Neuron (in vitro differentiated cells): ENCODE measurements around the gene DNAJC5.

ENCODE experiments used
- H2AFZ ChIP-seq: one replicate; pipeline ENCODE4 v1.6.1; 2013; ENCODE audit warnings: low read depth, mild to moderate bottlenecking, inconsistent platforms, low read length, moderate library complexity
- H3K27me3 ChIP-seq: one replicate; pipeline ENCODE4 v1.6.1; 2013; ENCODE audit warnings: low read length; ENCODE audit not compliant: insufficient read depth
- H3K36me3 ChIP-seq: one replicate; pipeline ENCODE4 v1.6.1; 2013; ENCODE audit warnings: low read length; ENCODE audit not compliant: insufficient read depth
- H3K4me1 ChIP-seq: one replicate; pipeline ENCODE4 v1.6.1; 2013; ENCODE audit warnings: low read length; ENCODE audit not compliant: insufficient read depth
- H3K4me3 ChIP-seq: 2 replicates; pipeline ENCODE4 v1.5.1; 2013; ENCODE audit warnings: mild to moderate bottlenecking, low read length, moderate library complexity
- H3K9me3 ChIP-seq: one replicate; pipeline ENCODE4 v1.6.1; 2013; ENCODE audit warnings: low read length

Gene DNAJC5

DNA sequence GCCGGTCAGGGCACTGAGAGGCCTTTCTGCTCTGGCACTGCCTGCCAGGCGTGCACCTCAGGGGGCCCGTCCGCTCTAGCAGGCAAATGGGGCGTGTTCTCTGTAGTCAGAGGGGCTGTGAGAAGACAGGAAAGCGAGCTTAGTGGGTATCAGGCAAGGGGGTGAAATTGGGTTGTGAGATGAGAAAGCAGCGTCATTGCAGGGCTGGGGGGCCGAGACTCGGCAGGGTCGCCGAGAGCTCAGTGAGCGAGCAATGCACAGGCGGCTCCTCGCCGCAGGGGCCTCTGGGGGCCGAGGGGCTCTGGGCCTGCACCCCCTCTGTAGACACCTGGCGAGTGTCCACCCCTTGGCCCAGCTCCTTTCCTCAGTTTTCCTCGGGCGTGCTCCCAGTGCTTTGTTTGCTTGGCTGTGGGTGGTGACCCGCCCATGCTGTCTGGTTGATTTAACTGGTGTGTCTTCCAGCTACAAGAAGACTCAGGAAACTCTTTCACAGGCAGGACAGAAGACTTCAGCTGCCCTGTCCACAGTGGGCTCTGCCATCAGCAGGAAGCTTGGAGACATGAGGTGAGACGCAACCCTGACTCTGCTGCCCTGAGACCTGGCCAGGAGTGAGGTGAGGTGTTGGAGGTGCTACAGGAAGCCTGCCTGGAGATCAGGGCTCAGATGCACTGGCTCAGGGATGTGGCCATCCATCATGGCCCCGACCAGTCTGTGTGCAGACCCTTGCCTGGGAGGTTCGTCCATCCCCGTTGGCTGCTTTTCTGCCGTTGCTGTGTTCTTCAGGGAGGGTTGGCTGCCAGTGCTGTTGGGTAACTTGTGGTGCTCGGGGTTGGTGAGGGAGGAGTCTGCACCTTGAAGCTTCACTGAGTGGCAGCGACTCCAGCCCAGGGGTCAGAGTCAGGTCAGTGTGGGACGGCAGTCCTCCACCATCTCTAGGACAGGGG lies 12.4 kb upstream of the DNAJC5 start:
- no peaks in the 10 kb centered on the region for H3K27me3 ChIP-seq
- H3K9me3 ChIP-seq: no peaks in the 10 kb centered on the region
- no peak overlapping the region for H3K4me3 ChIP-seq
- H3K36me3 ChIP-seq: peaks cover 52% of the 10 kb centered on the region
- H2AFZ ChIP-seq: no peak overlapping the region
- no peaks in the 10 kb centered on the region for H3K4me1 ChIP-seq

DNA sequence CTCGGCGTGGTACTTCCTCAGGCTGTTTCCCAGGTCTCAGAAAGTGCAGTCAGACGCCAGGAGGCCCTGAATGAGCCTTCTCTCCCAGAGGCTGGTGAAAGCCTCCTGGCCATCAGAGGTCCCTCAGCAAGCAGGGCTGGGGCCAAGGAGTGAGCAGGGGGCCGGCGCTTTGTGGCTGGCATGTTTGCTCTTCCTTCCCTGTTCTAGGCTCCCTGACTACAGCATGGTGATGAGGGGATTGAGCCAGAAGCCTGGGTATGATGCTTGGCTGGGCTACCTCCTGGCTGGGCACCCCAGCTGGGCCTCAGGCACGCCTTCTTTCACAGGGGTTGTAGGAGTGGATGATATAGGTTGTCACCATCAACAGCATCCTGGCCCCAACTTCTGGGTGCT lies 11.7 kb upstream of the DNAJC5 start:
- Histone ChIP-seq H3K9me3 (no peaks in the 10 kb centered on the region), H2AFZ (no peak overlapping the region), H3K4me1 (no peaks in the 10 kb centered on the region), H3K27me3 (no peaks in the 10 kb centered on the region), H3K36me3 (peaks cover 53% of the 10 kb centered on the region), H3K4me3 (no peak overlapping the region)

DNA sequence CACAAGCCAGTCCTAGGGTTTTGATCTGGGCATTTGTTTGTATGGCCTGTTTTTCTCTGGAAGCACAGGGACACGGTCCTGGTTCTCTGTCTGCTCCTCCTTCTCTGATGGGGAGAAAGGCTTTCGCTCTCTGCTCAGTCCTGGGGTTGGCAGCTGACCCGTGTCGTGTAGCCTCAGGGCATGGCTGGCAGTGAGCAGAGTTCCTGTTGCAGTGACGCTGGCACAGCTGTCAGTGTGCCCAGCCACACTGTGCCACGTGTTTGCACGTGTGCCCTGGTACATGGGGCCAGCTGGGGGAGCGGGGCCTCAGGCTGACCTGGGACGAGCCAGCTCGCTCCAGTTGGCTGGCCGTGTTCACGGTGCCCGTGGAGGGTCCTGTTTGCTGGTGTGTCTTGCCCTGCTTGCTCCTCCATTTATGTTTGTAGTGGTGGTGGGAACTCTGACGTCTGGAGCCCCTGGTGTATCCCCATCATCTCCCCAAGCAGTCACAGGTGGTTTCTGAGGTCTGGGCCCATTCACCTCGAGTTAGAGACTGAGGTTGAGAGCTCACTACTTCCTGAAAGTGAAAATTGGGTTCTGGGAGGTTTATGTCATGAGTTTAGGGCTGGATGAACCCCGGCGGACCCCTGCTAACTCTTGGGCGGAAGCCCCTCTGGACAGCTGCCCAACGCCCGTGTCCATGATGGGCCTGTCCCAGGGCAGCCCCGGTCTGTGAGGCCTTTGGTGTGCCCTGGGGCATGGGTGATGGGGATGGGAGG lies 10.2 kb upstream of the DNAJC5 start:
- Histone ChIP-seq H3K27me3 (no peaks in the 10 kb centered on the region), H3K4me1 (no peaks in the 10 kb centered on the region), H3K9me3 (no peaks in the 10 kb centered on the region), H3K4me3 (no peak overlapping the region), H2AFZ (no peak overlapping the region), H3K36me3 (peaks cover 63% of the 10 kb centered on the region)

DNA sequence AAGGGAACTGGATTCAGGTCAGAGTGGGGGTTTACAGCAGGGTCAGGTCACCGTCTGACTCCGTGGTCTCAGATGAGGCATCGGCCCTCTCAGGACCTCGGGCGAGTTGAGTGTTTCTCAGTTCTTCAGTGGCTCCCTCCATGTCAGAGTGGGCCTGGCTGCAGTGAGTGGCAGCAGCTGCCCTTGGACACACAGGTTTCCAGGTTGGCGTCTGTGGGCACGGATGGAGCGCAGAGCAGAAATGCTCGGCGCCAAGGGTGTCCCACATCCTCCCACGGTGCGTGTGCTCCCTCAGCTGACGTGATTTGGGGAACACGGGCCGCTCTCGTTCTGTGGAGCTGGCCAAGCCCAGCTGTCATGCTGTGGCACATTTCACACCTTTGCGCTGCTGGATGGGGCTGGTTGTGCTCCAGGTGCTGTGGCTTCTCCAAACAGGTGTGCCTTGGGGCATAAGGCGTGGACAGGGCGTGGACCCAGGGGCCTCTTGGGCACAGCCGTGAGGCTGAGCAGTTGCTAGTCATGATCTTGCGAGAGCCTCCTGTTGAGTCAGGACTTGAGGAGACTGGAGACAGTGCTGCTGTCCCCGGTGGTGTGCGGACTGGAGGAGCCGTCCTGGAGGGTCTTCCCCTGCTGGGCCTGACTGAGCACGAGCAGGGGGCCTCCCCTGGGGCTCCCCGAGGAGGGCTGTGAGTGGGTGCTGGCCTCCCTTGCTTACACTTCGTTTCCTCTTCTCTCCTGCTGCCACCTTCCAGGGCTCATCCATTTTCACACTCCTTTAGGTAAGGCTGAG lies 9.5 kb upstream of the DNAJC5 start:
- H3K36me3 ChIP-seq: peaks cover 70% of the 10 kb centered on the region
- no peaks in the 10 kb centered on the region for H3K4me1 ChIP-seq
- no peaks in the 10 kb centered on the region for H3K27me3 ChIP-seq
- no peak overlapping the region for H2AFZ ChIP-seq
- H3K9me3 ChIP-seq: no peaks in the 10 kb centered on the region
- H3K4me3 ChIP-seq: no peak overlapping the region

DNA sequence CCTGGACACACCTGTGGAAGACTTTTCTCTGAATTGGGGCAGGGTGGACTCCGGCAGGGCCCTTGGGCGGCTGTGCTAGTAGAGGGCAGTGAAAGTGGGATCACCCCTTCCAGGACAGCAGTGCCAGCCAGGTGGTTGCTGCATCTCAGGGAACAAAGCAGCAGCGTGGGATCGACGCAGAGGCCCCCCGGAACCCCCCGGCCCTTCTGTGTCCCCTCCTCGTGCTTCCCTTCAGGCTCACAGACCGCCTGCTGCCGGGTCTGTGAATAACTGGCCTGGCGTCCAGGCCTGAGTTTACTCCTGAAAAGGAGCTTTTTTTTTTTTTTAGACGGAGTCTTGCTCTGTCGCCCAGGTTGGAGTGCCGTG lies 8.9 kb upstream of the DNAJC5 start:
- peaks cover 75% of the 10 kb centered on the region for H3K36me3 ChIP-seq
- H3K9me3 ChIP-seq: no peaks in the 10 kb centered on the region
- no peak overlapping the region for H3K4me3 ChIP-seq
- no peaks in the 10 kb centered on the region for H3K27me3 ChIP-seq
- H3K4me1 ChIP-seq: no peaks in the 10 kb centered on the region
- no peak overlapping the region for H2AFZ ChIP-seq

DNA sequence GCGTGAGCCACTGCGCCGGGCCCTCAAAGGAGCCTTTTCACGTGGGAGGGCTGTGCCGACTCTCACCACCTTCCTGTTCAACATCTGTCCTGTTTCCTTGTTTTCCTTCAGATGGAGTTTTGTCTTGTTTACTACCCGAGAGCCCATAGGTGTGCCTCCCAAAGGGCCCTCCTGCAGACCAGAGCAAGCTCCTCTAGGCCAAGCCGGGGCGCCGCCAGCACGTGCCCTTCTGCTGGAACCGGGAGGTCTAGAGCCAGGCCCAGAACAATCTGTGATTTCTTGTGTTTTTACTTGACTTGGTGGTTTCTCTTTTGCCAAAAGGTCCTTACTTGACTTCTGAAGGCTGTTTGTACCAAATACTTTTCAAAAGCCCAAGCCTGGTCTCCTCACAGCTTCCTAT lies 8.0 kb upstream of the DNAJC5 start:
- Histone ChIP-seq H2AFZ (no peak overlapping the region), H3K4me3 (no peak overlapping the region), H3K4me1 (no peaks in the 10 kb centered on the region), H3K36me3 (peaks cover 74% of the 10 kb centered on the region), H3K27me3 (no peaks in the 10 kb centered on the region), H3K9me3 (no peaks in the 10 kb centered on the region)

DNA sequence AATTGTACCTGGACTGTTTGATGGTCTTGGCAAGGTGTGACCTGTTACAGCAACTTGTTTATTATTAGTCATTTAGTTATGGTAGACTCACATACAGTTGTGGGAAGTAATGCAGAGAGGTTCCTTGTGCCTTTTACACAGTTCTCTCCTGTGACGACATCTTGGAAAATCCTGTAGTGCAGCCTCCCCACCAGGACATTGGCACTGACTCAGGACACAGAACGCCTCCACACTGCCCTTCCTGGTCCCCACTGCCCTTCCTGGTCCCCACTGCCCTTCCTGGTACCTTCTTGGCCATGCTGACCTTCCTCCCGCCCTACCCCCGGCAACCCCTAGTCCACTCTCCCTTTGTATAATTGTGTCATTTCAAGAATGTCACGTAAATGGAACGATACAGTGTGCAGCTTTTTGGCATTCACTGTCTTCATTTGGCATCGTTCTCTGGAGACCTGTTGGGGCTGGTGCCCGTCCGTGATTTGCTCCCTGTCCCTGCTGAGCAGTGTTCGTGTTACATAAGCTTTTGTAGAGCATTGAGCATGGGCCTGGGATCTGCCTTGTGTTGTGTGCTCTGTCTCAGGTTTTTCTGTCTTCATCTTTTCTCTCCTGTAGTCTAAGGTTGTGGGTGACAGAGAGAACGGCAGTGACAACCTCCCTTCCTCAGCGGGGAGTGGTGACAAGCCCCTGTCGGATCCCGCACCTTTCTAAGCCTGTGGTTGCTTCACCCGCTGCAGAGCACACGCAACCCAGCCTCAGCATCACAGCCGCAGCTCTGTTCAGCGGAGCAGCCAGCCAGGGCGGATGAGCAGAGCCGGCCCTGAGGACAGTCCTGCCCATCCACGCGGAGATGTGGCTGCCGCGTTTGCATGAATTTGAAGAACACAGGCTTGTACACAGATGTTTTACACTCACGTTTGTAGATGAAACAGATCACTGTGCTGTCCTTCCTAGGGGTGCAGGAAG lies 5.4 kb upstream of the DNAJC5 start:
- no peak overlapping the region for H2AFZ ChIP-seq
- no peaks in the 10 kb centered on the region for H3K27me3 ChIP-seq
- no peaks in the 10 kb centered on the region for H3K9me3 ChIP-seq
- H3K4me3 ChIP-seq: no peak overlapping the region
- H3K36me3 ChIP-seq: peaks cover 52% of the 10 kb centered on the region
- peaks cover 4% of the 10 kb centered on the region for H3K4me1 ChIP-seq

DNA sequence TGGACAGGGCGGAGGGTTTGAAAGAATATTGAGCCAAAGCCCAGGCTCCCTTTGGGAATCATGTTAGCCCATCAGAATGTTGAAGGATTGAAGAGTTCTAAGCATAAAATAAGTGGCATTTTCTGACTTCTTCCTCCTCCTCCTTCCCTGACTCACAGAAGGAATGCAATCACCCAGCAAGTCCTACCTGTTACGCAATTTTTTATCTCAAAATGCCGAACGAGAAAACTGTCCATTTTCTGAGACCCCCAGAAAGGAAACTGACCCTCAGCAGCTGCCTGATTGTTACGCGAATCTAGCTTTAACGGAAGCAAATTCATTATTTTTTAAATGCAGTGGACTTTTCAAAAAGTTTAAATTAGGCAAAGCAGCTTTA lies 4.7 kb upstream of the DNAJC5 start:
- no peak overlapping the region for H3K4me3 ChIP-seq
- H3K27me3 ChIP-seq: no peaks in the 10 kb centered on the region
- H3K36me3 ChIP-seq: peaks cover 46% of the 10 kb centered on the region
- no peaks in the 10 kb centered on the region for H3K9me3 ChIP-seq
- peaks cover 4% of the 10 kb centered on the region for H3K4me1 ChIP-seq
- no peak overlapping the region for H2AFZ ChIP-seq

DNA sequence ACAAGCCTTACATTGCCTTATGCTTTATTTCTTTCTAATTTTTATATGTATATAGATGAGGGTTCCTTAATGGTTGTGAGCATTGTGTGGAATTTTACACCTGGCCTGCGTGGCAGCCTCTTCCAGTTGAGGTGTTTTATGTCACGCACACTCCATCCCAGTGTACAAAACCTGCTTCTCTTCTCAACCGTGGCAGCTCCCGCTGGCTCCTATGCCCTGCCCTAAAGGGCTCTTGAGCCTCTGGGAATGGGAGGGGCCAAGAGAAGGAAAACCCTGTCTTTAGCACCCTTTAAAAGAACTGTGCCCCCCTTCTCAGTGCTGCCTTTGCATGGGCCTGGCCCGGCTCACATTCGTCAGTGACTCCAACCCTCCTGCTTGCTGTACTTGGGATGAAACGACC lies 4.3 kb upstream of the DNAJC5 start:
- no peak overlapping the region for H2AFZ ChIP-seq
- no peaks in the 10 kb centered on the region for H3K9me3 ChIP-seq
- H3K4me1 ChIP-seq: peaks cover 4% of the 10 kb centered on the region
- H3K4me3 ChIP-seq: no peak overlapping the region
- H3K27me3 ChIP-seq: no peaks in the 10 kb centered on the region
- H3K36me3 ChIP-seq: peaks cover 41% of the 10 kb centered on the region

DNA sequence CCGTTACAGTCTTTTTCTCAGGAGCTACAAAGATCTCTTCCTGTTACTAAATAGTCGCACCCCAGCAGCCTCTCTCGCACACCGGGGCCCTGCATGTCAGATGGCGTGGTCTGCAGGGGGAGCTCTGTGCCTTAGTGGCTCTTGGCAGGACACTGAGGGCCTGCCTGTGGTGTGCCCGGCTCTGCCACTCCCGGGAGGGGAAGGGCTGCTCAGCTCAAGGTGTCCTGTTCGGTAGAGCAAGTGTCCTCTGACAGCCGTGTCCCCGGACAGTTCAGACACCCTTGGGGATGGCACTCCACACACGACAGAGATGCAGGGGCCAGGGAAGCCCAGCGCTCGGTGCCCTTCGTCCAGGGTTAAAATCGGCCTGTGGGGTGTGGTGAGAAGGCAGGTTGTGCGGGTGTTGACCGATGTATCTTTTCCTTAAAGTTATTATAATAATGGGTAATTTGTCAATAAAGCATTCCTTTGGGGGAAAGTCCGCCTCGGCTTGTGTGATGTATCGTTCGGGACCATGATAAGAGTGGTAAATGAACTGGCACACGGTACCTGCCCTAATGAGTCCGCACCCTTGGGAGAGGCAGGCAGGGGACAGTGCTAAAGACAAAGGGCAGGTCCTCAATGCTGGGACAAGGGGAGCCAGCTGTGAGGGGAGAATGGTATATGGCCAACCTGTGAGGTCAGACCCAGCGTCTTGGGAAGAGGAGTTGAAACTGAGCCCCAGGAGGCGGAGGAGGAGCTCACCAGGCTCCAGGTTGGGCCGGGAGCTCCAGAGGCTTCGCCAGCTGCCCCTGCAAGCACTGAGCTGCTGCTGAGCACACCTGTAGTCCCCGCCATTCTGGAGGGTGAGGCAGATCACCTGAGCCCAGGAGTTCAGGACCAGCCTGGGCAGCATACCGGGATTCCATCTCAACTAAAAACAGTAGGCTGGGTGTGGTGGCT lies 3.6 kb upstream of the DNAJC5 start:
- H3K4me1 ChIP-seq: peaks cover 8% of the 10 kb centered on the region
- no peak overlapping the region for H3K4me3 ChIP-seq
- no peak overlapping the region for H2AFZ ChIP-seq
- no peaks in the 10 kb centered on the region for H3K27me3 ChIP-seq
- peaks cover 37% of the 10 kb centered on the region for H3K36me3 ChIP-seq
- no peaks in the 10 kb centered on the region for H3K9me3 ChIP-seq

DNA sequence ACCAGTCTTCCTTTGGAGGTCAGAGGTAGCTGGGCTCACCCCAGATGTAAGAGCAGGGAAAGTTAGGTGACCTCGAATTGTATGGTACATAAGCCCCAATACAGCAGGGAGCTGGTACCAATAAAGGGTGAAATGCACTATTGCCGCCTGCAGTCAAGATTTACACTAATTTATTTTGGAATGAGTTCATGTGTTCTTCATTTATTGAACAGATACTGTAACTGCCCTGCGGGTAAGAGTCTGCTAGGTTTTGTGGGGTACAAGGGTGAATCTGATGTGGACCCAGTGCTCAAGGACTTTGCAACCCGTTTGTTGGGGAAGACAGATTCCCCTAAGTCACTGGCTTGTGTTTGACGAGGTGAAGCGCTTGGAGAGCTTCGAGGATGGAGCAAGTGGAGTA lies 2.5 kb upstream of the DNAJC5 start:
- Histone ChIP-seq H3K27me3 (no peaks in the 10 kb centered on the region), H3K9me3 (no peaks in the 10 kb centered on the region), H3K4me3 (no peak overlapping the region), H2AFZ (no peak overlapping the region), H3K36me3 (peaks cover 32% of the 10 kb centered on the region), H3K4me1 (peaks cover 13% of the 10 kb centered on the region)
